GM18499 (cell line): ENCODE results near the gene LAD1.

Source experiments
- ATAC-seq: cut with Tn5 transposase; IDR thresholded peaks from one replicate; pipeline ENCODE4 v1.9.1; 2021; ENCODE audit warnings: moderate number of reproducible peaks; ENCODE audit not compliant: insufficient read depth, unreplicated experiment

LAD1 gene

DNA sequence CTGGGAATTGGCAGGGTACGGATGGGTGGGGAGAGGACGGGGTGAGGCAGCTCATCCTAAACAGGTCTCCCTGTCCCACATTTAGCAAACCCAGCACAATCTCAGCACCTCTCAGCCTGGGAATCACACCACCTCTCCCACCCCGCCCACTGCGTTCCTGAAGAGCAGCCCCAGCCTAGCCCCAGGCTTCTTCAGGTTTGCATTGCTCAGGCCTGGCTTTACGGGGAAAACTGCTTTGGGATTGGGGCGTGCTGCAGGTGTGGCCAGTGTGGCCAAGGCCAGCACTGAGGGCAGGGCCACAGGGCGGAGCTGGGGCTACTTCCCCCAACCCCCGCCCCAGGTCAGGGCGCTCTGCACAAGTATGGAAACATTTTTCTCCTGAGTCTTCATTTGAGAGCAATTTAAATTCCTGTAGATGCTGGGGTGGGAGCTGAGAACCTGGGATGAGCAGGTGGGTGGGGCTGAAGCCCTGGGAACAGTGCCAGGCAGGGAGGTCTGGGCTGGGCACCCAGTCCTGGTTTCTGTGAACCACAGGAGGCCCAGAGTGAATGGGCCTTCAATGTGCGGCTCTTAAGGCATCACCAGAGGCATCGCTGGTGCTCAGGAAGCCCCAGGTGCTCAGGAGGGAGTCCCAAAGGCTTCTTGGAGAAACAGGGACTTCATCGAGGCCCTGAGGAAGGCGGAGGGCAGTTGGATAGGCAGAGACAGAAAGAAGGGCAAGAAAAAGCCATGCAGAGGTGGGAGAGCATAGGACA is 45.8 kb downstream of the LAD1 start:
- ATAC-seq = no peak

DNA sequence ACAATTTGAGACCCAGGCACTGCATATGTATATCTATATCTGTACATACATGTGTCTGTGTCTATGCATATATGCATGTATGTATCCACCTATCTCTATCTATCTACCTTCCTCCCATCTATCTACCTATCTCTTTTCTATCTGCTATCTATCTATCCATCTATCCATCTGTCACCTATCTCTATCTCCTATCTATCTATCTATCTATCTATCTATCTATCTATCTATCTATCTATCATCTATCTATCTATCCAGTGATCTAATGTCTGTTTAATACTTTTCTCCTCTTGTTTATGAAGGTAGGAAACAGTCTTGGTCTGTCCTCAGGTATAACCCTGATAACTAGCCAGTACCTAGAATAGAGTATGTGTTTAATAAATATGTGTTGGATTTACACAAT is 47.5 kb downstream of the LAD1 start:
- no peak for ATAC-seq

DNA sequence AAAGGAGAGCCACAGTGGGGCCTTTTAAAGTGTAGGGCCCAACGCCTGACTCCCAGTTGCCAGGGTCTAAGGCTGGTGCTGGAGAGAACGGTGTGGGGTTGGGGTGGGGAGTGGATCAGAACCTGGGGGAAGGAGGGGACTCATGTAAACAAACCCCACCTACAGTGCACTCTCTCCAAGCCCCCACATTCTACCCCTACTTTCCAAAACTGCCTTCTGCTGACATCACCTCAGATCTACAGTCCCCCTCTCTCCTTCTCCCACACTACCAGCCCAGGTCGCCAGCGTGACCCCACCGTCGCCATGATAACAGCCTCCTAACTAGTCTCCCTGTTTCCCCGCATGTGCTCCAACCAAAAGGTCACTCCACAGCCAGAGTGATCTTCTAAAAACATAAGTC is 48.2 kb downstream of the LAD1 start:
- ATAC-seq = no peak

DNA sequence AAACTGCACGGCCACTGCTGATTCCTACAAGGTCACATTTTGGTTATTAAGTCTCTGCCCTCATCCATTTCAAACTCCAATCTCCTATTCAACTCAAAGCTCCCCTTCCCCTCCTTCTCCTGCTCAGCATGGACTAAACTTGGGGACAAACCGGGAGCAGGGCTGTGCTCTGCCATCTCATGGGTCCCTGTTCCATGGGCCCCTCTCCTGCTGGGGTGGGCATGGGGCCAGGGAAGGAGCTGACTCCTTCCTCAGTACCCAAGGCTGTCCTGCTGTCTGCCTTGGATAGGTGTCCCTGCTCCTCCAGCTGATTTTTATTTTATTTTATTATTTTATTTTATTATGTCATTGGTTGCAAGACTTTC is 48.8 kb downstream of the LAD1 start:
- ATAC-seq = no peak

DNA sequence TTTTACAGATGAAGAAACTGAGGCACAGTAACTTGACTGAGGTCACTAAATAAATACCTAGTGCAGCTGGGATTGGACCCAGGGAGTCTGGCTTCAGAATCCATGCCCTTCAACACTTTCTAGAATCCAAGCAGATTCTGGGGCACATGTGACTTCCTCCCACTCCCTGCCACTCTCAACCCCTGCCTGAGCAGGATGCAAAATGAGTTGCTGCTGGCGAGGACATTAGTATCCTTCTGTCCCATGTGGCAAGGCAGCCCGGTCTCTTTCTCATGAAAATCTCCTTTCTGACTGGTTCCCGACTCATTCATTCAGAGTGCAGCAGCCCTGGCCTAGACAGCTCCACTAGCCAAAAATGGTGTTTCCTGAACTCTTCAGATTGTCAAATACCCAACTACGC is 50.0 kb downstream of the LAD1 start:
- ATAC-seq = no peak

DNA sequence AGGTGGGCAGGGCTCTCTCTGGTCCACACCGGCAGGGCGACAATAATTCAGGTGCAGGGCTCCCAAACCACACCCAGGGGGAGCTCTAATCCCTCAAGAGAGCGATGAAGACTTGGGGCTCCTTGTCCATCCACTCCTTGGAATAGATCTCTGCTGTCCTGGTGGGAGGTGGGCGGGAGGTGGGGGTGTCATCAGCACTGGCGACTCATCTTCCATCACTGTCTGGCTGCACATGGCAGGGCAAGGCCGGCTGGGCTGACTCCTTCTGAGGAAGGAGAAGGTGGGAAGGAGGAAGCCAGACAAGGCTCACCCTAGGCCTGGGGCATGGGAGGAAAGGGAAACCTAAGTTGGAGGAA is 50.9 kb downstream of the LAD1 start:
- no peak for ATAC-seq

DNA sequence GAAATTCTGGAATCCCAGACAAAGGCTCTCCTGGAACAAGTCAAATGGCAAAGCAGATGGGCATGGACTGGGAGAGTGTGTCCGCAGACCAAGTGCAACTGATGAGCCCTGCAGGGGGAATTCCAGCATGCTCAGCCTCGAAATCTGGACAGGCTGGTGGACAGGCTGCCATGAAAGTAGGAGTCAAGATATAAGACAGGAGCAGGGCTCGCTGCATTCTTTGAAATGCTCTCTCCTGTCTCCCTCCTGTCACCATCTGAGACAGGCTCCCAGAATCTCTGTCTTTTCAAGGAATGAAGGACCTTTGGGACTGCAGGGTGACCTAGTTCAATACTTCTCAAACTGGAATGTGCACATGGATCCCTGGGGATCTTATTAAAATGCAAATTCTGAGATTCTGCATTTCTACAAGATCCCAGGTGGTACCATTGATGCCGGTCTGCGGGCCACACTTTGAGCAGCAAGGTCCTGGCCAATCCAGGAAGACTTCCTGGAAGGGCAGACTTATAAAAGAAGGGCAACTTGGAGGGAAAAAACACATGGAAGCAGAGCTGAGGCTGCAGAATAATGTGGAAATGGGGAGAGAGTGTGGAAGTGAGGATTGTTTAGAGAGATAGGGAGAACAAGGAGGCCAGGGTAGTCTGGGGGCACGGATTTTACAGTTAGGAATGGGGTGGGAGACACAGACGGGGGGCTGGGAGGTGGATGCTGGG is 51.5 kb downstream of the LAD1 start:
- no peak for ATAC-seq

DNA sequence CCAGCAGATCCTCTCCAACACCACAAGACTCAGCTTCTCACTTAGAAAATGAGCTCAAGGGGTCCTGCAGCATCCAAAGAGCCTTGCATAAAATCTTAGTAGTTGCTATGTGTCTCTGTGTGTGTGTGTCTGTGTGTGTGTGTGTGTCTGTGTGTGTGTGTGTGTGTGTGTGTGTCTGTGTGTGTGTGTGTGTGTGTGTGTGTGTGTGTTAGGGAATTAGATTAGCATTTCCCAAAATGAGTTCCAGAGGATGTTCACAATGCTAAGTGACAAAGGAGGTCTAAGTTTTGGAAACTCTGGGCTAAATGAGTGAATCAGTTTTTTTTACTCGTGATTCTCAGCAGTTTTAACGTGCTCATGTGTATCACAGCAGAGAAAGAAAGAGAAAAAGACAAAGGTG is 52.1 kb downstream of the LAD1 start:
- ATAC-seq = no peak

DNA sequence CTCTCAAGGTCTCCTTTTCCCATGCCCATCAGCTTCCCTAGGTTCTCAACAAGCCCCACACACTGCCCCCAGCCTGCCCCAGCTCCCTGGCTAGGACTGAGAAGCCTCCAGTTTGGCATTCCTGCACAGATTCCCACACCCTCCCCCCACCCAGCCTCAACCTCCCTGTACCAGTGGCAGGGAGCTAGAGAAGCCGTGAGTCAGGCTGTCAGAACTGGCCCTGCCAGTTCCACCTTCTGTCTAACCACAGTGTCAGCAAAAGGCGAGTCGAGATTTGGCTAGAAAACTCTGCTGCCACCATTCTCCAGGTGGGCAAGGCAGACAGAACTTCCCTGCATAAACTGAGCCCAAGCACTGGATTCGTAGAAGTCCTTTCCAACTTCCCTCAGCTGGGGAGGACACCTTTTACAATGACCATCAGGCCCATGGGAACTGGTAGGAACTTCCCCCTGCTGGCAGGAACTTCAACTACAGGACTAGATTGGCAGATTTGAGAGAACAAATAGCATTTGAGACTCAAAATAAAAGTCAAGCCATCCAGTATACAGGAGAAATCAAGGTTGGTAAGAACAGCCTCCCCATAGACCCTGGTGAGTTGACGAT is 52.7 kb downstream of the LAD1 start:
- ATAC-seq = no peak

DNA sequence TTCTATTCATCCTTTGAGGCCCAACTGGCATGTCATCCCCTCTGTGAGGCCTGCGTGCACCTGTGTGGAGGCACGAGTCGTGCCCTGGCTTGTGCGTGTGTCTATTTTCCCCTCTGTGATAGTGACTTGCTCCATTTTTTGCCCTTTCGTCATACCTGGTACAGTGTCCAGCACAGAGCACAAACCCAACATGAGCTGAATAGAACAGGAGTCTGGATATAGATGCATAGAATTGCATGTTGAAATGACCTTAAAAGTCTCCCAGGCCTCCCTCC is 54.1 kb downstream of the LAD1 start:
- no peak for ATAC-seq

DNA sequence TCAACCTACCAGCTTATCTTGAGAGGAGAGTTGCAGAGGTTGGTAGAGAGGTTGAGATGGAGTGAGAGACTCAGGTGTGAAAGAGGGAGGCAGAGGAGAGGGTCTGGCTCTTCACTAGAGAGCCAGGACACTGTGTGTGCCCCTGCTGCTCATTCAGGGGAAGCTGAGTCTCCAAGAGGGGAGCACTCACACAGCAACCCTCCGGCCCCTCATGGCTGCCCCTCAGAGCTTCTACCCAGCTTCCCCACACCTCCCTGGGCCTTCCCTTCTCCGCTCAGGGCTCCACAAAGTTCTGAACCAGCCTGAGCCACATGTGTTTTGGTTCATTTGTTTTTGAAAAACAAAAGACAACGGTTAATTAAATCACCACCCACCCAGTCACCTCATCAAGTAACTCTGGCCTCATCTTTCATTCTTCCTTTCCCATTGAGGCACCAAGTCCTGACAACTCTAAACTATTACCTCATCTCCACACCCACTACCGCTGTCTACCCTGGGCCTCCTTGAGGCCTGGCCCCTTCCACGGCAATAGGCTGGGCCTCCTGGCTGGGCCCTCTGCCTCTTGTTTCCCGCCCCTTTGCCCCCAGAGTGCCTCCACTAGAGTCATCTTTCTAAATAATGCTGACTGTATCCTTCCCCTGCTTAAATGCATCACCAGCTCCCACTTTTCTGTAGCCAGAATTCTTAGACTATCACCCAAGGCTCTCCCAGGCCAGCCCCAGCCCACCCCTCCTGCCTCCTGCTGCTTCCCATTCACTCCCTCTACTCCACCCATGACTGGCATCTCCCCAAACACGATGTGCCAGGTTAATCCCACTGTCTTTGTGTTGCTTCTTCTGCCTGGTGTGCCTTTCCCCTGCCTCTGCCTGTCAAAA is 54.7 kb downstream of the LAD1 start:
- ATAC-seq = no peak

DNA sequence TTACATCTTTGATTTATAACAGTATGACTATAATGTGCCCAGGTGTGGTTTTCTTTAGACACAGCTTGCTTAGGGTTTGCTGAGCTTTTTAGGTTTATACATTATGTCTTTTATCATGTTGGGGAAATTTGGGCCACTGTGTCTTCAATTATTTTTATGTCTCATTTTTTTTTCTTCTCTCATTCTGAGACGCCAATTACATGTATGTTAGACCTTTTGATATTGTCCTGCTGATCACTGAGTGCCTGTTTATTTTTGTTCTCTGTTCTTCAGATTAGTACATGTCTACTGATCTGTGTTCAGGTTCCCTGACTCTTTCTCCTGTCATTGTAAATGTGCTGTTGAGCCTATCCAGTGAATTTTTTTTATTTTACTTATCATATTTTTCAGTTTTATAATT is 57.7 kb downstream of the LAD1 start:
- no peak for ATAC-seq

DNA sequence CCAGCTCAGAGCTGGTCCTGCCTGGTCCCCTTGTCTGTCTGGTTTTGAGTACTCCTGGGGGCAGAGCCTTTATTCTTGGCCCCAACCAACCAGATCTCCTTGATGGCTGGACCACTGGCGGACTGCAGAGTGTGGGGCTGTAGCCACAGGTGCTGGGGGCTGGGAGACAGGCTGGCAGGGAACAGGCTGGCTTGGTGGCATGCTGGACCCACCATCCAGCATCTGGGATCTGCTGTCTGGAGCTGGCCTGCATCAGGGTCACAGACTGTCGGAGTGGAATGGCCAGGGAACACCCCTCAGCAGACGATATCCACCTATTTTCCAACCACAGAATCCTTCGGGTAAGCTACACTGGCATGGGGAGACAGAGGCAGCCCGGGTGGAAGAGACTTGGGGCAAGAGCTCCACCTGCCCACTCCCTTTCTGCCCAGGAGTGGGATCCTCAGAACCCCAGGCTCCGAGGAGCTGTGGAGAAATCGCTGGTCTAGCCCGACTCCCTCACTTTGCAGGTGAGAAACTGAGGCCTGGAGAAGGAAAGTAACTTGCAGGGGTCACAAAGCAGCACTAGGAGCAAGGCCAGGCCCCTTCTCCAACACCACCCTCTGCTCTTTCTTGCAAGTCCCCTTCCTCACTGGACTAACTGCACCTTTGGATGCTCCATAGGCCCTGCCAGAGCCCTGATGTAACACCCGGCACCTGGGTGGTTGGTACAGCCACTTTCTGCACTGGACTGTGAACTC is 62.2 kb downstream of the LAD1 start:
- ATAC-seq = no peak

DNA sequence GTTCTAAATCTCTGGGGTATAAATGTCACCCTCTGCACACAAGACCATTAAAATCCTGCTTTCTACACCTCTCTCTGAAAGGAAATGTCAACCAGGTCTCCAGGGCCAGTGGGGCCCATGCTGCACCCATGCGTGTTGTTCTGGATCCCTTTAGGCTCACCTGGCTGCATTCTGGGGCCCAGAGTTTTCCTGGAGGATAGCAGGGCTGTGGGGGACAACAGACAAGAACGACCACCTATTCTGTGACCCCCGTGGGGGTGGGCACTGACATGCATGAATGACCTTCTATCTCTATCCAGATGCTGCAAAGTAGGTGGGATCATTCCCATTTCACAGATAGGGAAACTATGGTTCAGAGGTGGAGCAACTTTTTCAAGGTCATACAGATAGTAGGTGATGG is 63.2 kb downstream of the LAD1 start:
- no peak for ATAC-seq

DNA sequence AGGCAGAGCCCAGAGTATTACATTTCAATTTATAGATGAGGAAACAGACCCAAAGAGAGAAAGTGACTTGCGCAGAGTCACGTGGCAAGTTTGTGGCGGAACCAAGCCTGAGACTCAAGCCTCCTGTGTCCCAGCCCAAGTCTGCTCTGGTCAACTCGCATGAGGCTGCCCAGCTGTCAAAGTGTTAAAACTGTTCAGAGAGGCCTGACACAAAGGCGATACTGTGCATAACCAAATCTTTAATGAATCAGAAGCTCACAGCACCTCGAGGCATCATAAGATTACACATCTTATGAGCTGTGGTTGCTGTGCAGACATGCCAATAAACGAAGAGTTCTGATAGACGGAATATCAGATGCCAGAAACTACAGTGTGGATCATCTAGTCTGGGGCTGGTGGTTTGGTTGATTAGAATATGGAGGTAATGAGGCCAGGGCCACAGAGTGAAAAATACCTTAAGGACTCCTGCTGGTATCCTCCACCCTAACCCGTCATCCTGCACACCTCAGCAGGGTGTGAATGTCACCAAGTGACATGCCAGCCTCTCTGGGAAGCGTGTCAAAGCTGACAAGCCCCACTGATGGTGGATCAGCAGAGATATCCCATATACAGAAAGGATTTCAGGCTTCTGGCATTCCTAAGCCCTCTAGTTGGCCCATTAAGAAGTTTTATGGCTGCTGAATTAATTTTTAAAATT is 63.8 kb downstream of the LAD1 start:
- no peak for ATAC-seq

DNA sequence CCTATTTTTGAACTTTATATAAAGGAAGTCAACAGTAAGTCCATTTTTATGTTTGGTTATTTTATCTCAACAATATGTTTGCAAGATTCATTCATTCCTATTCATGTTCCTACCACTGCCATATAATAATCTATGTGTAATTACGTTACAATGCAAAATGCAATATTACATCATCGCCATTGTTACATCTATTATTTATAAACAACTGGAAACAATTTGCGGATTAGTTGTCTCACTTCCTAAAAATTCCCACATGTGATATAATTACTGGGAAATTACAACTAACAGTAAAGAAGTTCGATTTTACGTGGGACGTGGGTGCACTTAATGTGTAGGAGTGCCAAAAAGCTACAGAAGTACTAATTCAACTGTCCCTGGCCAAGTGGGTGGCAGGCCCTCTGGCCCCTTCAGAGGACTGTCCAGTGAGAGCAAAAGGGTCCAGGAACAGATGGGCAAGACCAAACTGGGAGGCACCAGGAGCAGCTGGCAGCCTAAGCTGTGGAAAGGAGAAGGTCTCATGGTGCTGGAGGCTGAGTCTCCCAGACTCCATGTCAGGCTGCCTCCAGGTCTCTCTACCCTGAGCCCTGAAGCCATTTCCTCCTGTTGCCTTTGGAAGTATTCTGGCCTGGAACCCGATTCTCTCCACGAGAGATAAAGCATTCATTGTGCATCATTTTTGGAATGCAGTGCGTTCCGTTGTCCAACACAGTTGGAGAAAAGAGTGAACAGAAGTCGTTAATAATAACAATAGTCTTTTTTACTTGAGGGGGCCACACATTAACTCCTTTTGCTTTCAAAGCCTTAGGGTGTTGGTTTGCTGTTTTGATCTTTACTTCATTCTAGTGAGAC is 64.6 kb downstream of the LAD1 start:
- no peak for ATAC-seq

DNA sequence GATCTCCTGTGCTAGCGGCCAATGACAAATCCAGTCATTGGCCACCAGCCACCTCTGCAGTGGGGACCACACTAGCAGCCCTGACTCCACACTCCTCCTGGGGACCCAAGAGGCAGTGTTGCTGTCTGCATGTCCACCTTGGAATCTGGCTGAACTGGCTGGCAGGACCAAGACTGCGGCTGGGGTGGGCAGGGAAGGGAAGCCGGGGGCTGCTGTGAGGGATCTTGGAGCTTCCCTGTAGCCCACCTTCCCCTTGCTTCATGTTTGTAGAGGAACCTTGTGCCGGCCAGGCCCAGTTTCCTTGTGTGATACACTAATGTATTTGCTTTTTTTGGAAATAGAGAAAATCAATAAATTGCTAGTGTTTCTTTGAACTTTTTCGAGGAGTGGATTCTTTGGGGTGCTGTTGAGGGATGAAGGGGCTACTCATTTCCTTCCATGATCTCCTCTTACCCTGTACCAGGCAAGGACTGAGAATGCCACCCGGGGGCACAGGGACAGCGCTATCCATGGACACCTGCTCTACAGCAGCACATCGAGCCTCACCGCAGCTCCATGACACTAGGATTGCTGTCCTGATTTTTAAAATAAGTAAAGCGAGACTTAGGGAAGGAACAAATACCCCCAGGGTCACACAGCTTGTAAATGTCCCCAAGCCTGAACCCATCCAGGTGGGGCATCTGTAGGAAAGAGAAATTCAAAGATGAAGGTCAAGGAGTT is 66.3 kb downstream of the LAD1 start:
- ATAC-seq = no peak

DNA sequence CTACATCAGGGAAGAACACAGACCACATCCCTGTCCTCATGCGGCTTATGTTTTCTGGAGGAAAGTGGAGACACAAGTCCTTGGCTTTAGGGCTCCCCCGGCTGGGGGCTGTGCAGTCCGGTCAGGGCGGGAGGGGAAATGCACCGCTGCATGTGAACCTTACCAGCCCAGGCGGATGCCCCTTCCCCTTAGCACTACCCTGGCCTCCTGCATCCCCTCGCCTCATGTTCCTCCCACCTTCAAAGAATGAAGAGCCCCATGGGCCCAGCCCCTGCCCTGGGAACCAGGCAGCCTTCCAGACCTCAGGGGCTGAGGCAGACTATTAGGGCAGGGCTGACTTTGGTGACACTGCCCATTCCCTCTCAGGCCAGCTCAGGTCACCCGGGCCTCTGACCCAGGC is 67.1 kb downstream of the LAD1 start:
- ATAC-seq = no peak
